Inferior parietal cortex (tissue), 1 donor: ENCODE results near the gene TUBB8.
"Not testable (repeated sequence)": the region's sequence is repeated elsewhere in the genome, so short reads cannot be mapped to it uniquely, and the experiment has no call there.

Source experiments
- DNase-seq: peaks from one replicate; pipeline ENCODE4 v3.0.0-alpha.2; 2016; ENCODE audit errors: extremely low spot score

Gene TUBB8

DNA sequence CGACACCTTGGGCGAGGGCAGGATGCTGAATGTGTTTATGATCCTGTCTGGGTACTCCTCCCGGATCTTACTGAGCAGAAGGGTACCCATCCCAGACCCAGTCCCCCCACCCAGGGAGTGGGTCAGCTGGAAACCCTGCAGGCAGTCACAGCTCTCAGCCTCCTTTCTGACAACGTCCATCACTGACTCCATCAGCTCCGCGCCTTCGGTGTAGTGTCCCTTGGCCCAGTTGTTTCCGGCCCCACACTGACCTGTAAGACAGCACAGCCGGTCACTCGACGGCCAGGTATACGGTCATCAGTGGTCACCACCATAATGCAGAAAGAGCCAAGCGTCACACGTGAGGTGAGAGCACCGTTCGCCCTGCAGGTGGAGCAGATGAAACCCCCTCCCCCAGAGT, 1.2 kb downstream of the TUBB8 start:
- not testable (repeated sequence) for DNase-seq

DNA sequence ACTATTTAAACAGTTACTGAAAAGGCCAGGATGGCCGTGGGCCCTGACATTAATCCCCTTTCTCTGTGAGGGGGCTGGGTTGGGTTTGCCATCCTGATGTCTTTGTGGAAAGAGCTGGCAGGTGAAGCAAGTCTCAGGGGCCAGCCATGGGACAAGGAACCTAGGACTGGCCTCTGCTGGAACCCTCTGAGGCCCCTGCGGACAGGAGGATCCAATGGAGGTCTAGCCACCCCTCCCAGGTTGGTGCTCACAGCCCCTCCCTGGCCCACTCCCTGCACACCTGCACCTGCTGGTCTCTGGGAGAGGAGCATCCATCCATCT, 35.8 kb downstream of the TUBB8 start:
- not testable (repeated sequence) for DNase-seq

DNA sequence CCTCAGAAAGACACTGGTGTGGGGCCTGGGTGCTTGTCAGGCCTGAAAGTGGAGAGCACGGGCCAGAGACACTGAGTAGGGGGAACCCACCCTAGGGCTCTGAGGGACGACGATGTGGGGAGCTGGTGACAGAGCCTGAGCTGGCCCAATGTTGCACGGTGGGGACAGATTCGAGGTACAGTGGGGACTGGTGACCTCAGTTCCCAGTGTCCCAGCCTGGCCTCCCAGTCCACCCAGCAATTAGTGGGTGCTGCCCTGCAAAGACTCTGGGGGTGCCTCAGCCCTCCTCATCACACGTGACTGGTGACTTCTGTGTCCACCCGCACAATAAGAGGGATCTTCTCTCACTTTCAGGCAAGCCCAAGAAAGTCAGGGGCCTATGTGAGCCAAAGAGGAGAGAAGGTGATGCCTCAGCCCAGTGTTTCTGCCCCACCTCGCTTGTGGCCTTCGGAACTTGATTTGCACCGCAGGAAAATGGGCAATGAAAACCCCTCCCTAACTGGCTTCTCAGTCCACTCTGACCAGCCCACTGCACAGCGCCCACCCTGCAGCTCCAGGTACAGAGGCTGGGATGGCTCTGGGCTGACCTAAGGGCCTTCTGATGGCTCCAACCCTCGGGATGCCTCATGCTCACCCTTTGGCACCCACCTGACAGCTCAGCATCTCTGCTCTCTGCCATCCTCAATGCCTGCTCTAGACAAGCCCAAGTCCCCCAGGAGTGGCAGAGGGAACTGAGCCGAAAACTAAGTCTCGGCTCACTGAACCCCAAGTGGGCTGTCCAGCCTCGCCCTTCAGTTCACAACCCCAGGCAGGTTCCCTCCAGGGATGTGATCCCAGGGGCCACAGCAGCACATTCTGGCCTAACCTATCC, 36.4 kb downstream of the TUBB8 start:
- not testable (repeated sequence) for DNase-seq

DNA sequence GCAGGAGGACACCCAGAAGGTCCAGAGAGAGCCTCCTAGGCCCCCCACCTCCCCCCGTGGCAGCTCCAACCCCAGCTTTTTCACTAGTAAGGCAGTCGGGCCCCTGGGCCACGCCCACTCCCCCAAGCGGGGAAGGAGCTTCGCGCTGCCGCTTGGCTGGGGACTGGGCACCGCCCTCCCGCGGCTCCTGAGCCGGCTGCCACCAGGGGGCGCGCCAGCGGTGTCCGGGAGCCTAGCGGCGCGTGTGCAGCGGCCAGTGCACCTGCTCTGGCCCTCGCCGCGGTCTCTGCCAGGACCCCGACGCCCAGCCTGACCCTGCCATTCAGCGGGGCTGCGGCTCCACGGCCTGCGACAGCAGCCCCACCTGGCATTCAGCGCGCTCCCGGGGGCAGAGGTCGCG, 37.8 kb downstream of the TUBB8 start:
- DNase-seq: not testable (repeated sequence)

DNA sequence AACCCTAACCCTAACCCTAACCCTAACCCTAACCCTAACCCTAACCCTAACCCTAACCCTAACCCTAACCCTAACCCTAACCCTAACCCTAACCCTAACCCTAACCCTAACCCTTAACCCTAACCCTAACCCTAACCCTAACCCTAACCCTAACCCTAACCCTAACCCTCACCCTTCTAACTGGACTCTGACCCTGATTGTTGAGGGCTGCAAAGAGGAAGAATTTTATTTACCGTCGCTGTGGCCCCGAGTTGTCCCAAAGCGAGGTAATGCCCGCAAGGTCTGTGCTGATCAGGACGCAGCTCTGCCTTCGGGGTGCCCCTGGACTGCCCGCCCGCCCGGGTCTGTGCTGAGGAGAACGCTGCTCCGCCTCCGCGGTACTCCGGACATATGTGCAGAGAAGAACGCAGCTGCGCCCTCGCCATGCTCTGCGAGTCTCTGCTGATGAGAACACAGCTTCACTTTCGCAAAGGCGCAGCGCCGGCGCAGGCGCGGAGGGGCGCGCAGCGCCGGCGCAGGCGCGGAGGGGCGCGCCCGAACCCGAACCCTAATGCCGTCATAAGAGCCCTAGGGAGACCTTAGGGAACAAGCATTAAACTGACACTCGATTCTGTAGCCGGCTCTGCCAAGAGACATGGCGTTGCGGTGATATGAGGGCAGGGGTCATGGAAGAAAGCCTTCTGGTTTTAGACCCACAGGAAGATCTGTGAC, 38.7 kb downstream of the TUBB8 start:
- not testable (repeated sequence) for DNase-seq
